ENCODE measurements around the gene OR51B2.
"Not testable (repeated sequence)": the region's sequence is repeated elsewhere in the genome, so short reads cannot be mapped to it uniquely, and the experiment has no call there.

Gene OR51B2

DNA sequence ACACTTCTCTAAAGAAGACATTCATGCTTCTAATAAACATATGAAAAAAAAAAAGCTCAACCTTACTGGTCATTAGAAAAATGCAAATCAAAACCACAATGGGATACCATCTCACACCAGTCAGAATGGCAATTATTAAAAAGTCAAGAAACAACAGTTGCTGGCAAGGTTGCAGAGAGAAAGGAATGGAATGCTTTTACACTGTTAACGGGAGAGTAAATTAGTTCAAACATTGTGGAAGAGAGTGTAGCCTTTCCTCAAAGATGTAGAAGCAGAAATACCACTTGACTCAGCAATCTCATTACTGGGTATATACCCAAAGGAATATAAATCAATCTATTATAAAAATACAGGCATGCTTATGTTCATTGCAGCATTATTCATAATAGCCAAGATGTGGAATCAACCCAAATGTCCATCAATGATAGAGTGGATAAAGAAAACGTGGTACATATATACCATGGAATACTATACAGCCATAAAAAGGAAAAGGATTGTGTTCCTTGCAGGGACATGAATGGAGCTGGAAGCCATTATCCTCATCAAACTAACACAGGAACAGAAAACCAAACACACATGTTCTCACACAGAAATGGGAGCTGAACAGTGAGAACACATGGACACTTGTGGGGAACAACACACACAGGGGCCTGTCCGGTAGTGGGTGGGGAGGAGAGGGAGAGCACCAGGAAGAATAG lies 10.6 kb downstream of the OR51B2 start:
- not testable (repeated sequence) for FAIRE-seq; DNase-seq (ENCODE audit: insufficient read length, low spot score)

GRCh38 chr11:5310423-5310822 lies 13.7 kb downstream of the OR51B2 start:
- no peak for DNase-seq (ENCODE audit: insufficient read length, low spot score)
- FAIRE-seq: no peak

DNA sequence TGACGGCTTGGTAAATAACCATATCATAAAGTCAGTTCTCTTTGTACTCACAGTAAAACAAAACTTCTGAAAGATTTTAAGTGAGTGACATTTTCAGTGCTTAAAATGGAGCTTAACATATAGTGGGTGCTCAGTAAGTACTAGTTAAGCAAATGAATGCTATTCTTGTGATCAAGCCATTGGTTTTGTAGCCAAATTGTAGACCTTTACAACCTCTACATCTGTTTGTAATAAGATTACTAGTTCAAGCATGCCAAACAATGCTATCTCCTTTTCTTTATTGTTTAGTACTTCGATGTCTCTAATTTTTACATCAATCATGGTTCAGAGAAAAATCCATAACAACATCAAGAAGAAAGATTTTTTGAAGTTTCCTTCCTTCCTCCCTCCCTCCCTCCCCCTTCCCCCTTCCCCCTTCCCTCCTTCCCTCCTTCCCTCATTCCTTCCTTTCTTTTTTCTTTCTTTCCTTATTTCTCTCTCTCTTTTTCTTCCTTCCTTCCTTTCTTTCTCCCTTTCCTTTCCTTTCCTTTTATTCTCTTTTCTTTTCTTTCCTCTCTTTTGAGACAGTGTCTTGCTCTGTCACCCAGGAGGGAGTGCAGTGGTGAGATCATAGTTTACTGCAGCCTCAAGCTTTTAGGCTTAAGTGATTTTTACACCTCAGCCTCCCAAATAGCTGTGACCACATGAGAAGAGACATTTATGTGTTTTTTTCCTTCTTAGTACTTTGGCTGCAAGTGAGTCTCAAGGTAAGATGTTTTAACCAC lies 16.7 kb downstream of the OR51B2 start:
- FAIRE-seq (no peak), DNase-seq (ENCODE audit: insufficient read length, low spot score) (no peak)

- no peak for FAIRE-seq
- no peak for DNase-seq (ENCODE audit: insufficient read length, low spot score)
Observed at GRCh38 chr11:5304046-5304445, 20.1 kb downstream of the OR51B2 start.

DNA sequence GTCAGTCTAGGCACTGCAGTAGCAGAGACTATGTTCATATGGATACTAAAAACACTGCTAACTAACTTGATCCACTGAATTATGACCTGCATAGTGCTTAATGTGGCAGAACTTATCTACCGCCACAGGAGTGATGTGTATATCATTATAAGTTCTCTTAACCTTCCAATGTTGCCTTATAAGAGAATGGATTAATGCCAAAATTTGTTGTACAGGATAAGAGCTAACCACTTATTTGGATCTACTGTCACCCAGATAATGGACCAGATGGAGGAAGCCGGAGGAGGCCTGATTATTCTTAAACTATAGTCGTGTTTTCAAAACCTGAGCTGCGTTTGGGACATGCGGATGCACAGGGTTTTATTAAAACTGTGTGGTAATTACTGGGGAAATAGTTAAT lies 20.5 kb downstream of the OR51B2 start:
- no peak for FAIRE-seq
- no peak for DNase-seq (ENCODE audit: insufficient read length, low spot score)

DNA sequence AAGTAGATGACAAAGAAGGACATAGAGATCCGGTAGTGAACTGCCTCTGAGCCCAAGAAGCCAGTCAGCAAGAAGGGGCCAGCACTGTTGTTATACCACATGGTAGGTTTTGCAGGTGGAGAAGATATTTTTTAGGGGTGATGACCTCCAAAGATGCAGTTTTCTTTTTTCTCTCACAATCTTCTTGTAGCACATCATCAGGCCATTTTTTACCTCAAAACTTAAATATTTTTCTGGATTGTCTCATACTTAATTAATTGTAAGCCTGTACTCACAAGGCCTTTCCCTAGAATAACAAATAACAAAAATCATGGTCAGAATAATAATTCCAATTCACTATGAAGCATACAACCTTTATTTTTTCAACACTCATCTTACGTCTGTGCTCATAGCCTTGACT lies 22.3 kb downstream of the OR51B2 start, which contains the start of gene OR51B4:
OR51B4 (minus strand) TSS at position 101 of the 400 bp plus-strand sequence; CDS start at position 101, 0 bp downstream.
- no peak for FAIRE-seq

GRCh38 chr11:5300251-5300650 lies 23.8 kb downstream of the OR51B2 start:
- FAIRE-seq (no peak), DNase-seq (ENCODE audit: insufficient read length, low spot score) (no peak)

More for the DNA sequence above, 22.3 kb downstream of the OR51B2 start, which contains the start of gene OR51B4:
- DNase-seq (ENCODE audit: insufficient read length, low spot score): no peak

DNA sequence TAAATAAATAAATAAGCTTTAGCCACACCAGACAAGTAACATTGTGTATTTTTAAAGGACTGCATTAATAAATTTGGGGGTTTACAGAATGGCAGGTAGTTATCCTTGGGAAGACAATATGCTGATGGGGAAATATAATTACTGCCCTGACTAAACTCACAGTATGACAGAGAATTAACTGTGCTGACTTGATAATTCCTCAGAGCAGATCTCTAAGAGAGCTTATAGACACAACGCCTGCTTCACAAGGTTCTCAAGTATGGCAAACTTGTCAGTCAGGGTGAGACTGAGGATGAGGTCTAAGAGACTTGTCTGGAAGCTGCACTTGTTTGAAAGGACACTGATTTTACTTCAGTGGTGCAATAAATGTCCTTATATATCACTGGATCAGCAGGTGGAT lies 25.6 kb downstream of the OR51B2 start:
- no peak for FAIRE-seq

GRCh38 chr11:5297721-5298323 lies 26.3 kb downstream of the OR51B2 start:
- DNase-seq (ENCODE audit: insufficient read length, low spot score) (no peak), FAIRE-seq (no peak)

More for the DNA sequence above, 25.6 kb downstream of the OR51B2 start:
- no peak for DNase-seq (ENCODE audit: insufficient read length, low spot score)

GRCh38 chr11:5294342-5294995 lies 29.6 kb downstream of the OR51B2 start:
- DNase-seq (ENCODE audit: insufficient read length, low spot score); FAIRE-seq: not testable (repeated sequence)

DNA sequence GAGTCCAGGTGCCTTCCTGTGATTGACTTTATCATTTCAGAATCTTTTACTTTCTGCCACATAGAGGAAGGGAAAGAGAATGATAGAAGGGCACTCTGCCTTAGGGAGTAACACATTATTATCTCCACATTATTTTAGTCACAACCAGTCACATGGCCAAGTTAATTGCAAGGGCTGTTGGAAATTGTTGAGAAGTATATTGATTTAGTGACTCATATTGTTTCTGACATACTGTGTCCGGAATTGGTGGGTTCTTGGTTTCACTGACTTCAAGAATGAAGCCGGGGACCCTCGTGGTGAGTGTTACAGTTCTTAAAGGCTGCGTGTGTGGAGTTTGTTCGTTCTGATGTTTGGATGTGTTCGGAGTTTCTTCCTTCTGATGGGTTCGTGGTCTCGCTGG lies 31.1 kb downstream of the OR51B2 start:
- DNase-seq (ENCODE audit: insufficient read length, low spot score) (no peak), FAIRE-seq (no peak)

GRCh38 chr11:5291207-5291838 lies 32.8 kb downstream of the OR51B2 start:
- DNase-seq (ENCODE audit: insufficient read length, low spot score) (peak; percentile 25), FAIRE-seq (peak; percentile 11)

GRCh38 chr11:5290106-5290505 lies 34.0 kb downstream of the OR51B2 start:
- FAIRE-seq: no peak
- DNase-seq (ENCODE audit: insufficient read length, low spot score): no peak

DNA sequence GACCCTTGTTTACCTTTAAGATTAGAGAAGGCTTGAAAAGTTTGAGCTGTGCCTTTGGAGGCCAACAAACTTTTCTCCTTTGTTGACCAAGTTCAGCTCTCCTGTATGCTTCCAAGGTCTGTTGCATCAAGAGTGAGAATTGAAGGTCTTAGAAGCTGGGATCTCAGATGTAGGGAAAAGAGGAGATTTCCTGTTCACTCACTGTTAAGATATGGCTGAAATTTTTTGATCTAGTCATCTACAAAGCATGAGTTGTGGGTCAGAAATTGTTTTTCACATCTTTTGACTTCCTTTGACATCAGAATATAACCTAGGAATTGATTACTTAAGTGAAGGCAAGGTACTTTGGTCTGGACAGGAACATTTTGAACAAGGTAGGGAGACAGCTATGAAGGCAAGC lies 34.4 kb downstream of the OR51B2 start:
- no peak for DNase-seq (ENCODE audit: insufficient read length, low spot score)

DNA sequence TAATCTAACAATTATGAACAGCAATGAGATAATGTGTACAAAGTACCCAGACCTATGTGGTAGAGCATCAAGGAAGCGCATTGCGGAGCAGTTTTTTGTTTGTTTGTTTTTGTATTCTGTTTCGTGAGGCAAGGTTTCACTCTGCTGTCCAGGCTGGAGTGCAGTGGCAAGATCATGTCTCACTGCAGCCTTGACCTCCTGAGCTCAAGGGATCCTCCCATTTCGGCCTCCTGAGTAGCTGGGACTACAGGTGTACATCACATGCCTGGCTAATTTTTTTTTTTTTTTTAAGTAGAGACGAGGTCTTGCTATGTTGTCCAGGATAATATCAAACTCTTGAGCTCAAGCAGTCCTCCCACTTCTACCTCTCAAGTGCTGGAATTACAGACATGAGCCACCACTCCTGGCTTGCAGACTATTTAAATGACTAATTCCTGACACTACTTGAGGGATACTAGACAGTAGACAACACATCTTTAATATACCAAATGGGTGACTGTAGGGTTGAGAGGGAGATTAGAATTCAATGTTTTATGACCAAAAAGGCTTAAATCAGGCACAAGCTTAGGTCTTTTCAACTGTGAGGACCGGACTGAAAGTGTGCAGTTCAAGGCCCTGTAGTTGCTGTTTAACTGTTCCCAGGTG lies 35.1 kb downstream of the OR51B2 start:
- no peak for FAIRE-seq
- no peak for DNase-seq (ENCODE audit: insufficient read length, low spot score)

More for the DNA sequence above, 34.4 kb downstream of the OR51B2 start:
- FAIRE-seq: no peak

DNA sequence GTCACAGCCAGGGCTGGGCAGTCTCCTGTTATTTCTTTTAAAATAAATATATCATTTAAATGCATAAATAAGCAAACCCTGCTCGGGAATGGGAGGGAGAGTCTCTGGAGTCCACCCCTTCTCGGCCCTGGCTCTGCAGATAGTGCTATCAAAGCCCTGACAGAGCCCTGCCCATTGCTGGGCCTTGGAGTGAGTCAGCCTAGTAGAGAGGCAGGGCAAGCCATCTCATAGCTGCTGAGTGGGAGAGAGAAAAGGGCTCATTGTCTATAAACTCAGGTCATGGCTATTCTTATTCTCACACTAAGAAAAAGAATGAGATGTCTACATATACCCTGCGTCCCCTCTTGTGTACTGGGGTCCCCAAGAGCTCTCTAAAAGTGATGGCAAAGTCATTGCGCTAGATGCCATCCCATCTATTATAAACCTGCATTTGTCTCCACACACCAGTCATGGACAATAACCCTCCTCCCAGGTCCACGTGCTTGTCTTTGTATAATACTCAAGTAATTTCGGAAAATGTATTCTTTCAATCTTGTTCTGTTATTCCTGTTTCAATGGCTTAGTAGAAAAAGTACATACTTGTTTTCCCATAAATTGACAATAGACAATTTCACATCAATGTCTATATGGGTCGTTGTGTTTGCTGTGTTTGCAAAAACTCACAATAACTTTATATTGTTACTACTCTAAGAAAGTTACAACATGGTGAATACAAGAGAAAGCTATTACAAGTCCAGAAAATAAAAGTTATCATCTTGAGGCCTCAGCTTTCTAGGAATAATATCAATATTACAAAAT lies 35.8 kb downstream of the OR51B2 start:
- FAIRE-seq: no peak
- no peak for DNase-seq (ENCODE audit: insufficient read length, low spot score)

- DNase-seq (ENCODE audit: insufficient read length, low spot score): no peak
- no peak for FAIRE-seq
Observed at GRCh38 chr11:5286901-5287300, 37.2 kb downstream of the OR51B2 start.

DNA sequence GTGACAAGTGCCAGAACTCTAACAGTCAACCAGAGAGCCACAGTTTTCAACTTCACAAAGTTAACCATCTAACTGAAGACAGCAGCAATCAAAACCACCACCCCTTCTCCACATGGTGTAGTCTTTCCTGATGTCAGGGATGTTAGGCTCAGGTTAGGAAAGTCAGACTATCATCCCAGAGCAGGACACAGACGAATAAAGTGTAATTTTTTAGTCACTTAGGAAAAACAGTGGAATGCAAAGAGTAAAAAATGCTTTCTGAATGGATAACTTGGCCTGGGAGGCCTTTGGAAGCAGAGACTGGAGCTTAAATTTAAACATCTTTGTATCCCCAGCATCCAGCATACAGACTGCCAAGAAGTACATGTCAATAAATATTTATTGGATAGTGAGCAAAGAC lies 37.7 kb downstream of the OR51B2 start:
- FAIRE-seq (no peak), DNase-seq (ENCODE audit: insufficient read length, low spot score) (no peak)

- no peak for FAIRE-seq
- no peak for DNase-seq (ENCODE audit: insufficient read length, low spot score)
Observed at GRCh38 chr11:5285703-5286340, 38.3 kb downstream of the OR51B2 start.
